SK-N-SH treated with all-trans-retinoic acid at 6 μM for 48 hours (cell line): ENCODE data around the gene CCDC197.

Experiments
- ATAC-seq: fragments of 200-7000 bp; cut with Tn5 transposase; 3 replicates; pipeline ENCODE4 v1.9.1; 2020; ENCODE audit warnings: mild to moderate bottlenecking, moderate library complexity
- ARNTL ChIP-seq: fragments of 450-650 bp; formaldehyde crosslinking; IDR thresholded peaks from 2 replicates; pipeline ENCODE4 v1.5.0; 2020; ENCODE audit warnings: low read depth, mild to moderate bottlenecking, moderate library complexity, borderline replicate concordance
- BACH2 ChIP-seq: fragments of 250-450 bp; sonication (Bioruptor Pico); IDR thresholded peaks from 2 replicates; pipeline ENCODE4 v1.9.0; 2021; ENCODE audit warnings: mild to moderate bottlenecking, borderline replicate concordance
- CSDC2 ChIP-seq: fragments of 250-450 bp; sonication (Bioruptor Pico); IDR thresholded peaks from 2 replicates; pipeline ENCODE4 v1.5.0; 2020; ENCODE audit warnings: mild to moderate bottlenecking, moderate library complexity
- ESRRG ChIP-seq: fragments of 250-450 bp; sonication (Bioruptor Pico); IDR thresholded peaks from 2 replicates; pipeline ENCODE4 v1.6.1; 2021; ENCODE audit warnings: mild to moderate bottlenecking
- GLIS3 ChIP-seq: fragments of 250-450 bp; sonication (Bioruptor Pico); IDR thresholded peaks from 2 replicates; pipeline ENCODE4 v1.5.0; 2020; ENCODE audit warnings: mild to moderate bottlenecking, moderate library complexity
- ISL1 ChIP-seq: fragments of 250-450 bp; sonication (Bioruptor Pico); IDR thresholded peaks from 2 replicates; pipeline ENCODE4 v2.1.2; 2022; ENCODE audit warnings: mild to moderate bottlenecking, moderate library complexity
- OSR1 ChIP-seq: fragments of 250-450 bp; sonication (Bioruptor Pico); IDR thresholded peaks from 2 replicates; pipeline ENCODE4 v1.8.0; 2022; ENCODE audit warnings: moderate library complexity, mild to moderate bottlenecking, inconsistent platforms
- PPARA ChIP-seq: fragments of 250-450 bp; sonication (Bioruptor Pico); IDR thresholded peaks from 2 replicates; pipeline ENCODE4 v1.5.0; 2020; ENCODE audit warnings: mild to moderate bottlenecking, borderline replicate concordance
- RARB ChIP-seq: fragments of 250-450 bp; sonication (Bioruptor Pico); IDR thresholded peaks from 2 replicates; pipeline ENCODE4 v1.8.0; 2021; ENCODE audit warnings: mild to moderate bottlenecking, moderate library complexity
- SNAI2 ChIP-seq: fragments of 250-450 bp; sonication (Bioruptor Pico); IDR thresholded peaks from 2 replicates; pipeline ENCODE4 v1.5.0; 2020; ENCODE audit warnings: mild to moderate bottlenecking, moderate library complexity
- TCF4 ChIP-seq: fragments of 250-450 bp; sonication (Bioruptor Pico); IDR thresholded peaks from 2 replicates; pipeline ENCODE4 v1.8.0; 2021; ENCODE audit warnings: mild to moderate bottlenecking, moderate library complexity, borderline replicate concordance
- TOX ChIP-seq: fragments of 250-450 bp; sonication (Bioruptor Pico); IDR thresholded peaks from 2 replicates; pipeline ENCODE4 v1.8.0; 2021; ENCODE audit warnings: mild to moderate bottlenecking, moderate library complexity, borderline replicate concordance
- ZC3H10 ChIP-seq: fragments of 250-450 bp; sonication (Bioruptor Pico); IDR thresholded peaks from 2 replicates; pipeline ENCODE4 v1.5.1; 2021; ENCODE audit warnings: mild to moderate bottlenecking, moderate library complexity
- ZFP3 ChIP-seq: fragments of 250-450 bp; sonication (Bioruptor Pico); IDR thresholded peaks from 2 replicates; pipeline ENCODE4 v1.5.0; 2020; ENCODE audit warnings: mild to moderate bottlenecking, moderate library complexity
- ZFP30 ChIP-seq: fragments of 450-650 bp; formaldehyde crosslinking; IDR thresholded peaks from 2 replicates; pipeline ENCODE4 v1.5.0; 2022; ENCODE audit warnings: mild to moderate bottlenecking, moderate library complexity
- ZNF565 ChIP-seq: fragments of 450-650 bp; formaldehyde crosslinking; conservative IDR thresholded peaks from 2 replicates; pipeline ENCODE4 v1.5.0; 2020; ENCODE audit warnings: low read depth, mild to moderate bottlenecking, moderate library complexity
- ZNF70 ChIP-seq: fragments of 450-650 bp; formaldehyde crosslinking; IDR thresholded peaks from 2 replicates; pipeline ENCODE4 v1.5.0; 2020; ENCODE audit warnings: mild to moderate bottlenecking, moderate library complexity
- ZNF8 ChIP-seq: fragments of 450-650 bp; formaldehyde crosslinking; IDR thresholded peaks from 2 replicates; pipeline ENCODE4 v1.5.0; 2020; ENCODE audit warnings: mild to moderate bottlenecking, moderate library complexity
- TF ChIP-seq, protein P1 (sequence below): fragments of 250-450 bp; sonication (Bioruptor Pico); IDR thresholded peaks from 2 replicates; pipeline ENCODE4 v1.5.1; 2020; ENCODE audit warnings: low read depth, mild to moderate bottlenecking, moderate library complexity
- TF ChIP-seq, protein P2 (sequence below): fragments of 250-450 bp; sonication (Bioruptor Pico); IDR thresholded peaks from 2 replicates; pipeline ENCODE4 v1.5.0; 2020; ENCODE audit warnings: mild to moderate bottlenecking, moderate library complexity
- TF ChIP-seq, protein P3 (sequence below): fragments of 250-450 bp; sonication (Bioruptor Pico); IDR thresholded peaks from 2 replicates; pipeline ENCODE4 v1.5.1; 2021; ENCODE audit warnings: mild to moderate bottlenecking, moderate library complexity

The CCDC197 gene

DNA sequence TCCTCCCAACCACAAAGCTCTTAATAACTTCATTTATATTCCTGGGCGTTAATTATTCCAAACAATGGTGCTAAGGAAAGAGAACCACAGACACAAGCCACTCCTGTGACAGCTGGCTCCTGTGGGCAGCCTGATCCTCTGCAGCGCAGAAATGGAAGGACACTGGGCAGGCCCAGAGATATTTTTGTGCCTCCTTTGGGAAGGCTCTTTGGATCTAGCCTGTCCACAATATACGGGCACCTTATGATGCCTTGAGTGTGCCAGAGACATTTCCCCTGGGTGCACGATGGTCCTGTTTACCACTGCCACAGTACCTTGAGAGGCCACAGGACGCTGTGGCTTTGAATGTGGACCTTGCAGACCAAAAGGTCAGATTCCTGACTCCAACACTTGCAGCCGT, 22.8 kb upstream of the CCDC197 start:
- ATAC-seq, result no peak
- TF ChIP-seq TCF4, result no peak
- TF ChIP-seq RARB, result no peak

DNA sequence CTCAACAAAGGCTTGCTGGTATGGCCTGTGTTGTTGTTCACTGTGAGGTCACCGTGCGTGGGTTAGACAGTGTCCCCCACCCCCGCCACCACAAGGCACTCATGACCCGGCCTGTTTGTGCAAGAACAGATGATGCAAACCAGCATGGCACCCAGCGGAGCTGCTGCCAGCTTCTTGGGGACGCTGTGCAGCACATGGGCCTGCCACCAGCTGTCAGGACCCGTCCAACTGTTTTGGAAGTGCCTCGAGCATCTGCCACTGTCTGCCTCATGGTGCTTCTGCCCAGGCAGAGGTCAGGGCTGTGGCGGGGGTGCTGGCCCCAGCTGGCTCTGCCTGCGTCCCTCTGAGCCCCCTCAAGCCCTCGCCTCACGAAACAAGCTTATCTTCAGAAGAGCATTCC, 22.3 kb upstream of the CCDC197 start:
- TF ChIP-seq TOX (no peak), ZNF70 (CRISPR knock-in tag) (no peak), OSR1 (CRISPR knock-in tag) (no peak), ZC3H10 (CRISPR knock-in tag) (no peak)
- TF ChIP-seq, protein P1, sequence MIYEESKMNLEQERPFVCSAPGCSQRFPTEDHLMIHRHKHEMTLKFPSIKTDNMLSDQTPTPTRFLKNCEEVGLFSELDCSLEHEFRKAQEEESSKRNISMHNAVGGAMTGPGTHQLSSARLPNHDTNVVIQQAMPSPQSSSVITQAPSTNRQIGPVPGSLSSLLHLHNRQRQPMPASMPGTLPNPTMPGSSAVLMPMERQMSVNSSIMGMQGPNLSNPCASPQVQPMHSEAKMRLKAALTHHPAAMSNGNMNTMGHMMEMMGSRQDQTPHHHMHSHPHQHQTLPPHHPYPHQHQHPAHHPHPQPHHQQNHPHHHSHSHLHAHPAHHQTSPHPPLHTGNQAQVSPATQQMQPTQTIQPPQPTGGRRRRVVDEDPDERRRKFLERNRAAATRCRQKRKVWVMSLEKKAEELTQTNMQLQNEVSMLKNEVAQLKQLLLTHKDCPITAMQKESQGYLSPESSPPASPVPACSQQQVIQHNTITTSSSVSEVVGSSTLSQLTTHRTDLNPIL (CRISPR knock-in tag), result no peak
- ATAC-seq, result no peak

DNA sequence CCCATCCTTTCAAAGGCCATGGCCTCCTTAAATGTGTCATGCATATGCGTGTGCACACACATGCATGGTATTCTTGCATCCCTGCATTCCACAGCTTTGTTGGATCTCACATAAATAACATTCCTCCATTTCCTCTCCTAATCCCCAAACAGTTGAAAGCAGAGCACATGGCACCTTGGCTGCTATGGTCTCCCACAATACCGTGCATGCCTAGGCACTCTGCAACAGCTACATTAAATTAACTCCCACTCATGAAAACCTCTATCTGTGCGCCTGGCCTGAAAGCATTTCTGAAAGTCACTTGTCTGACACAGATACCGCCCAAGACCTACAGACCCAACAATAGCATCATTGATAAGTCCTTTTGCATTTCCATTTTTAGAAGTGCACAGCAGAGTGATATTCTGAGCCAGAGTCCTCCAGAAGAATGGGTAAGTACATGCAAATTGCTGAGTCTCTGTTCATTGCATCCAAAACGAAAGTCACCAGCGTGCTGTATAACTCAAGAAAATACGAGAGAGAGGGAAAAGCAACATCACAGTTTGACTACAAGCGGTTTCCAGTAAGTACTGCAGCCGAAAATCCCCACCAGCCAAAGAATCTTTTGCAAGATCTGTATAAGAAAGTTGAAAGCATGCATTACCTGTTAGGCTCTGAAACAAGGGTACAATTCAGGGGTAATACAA, 21.2 kb upstream of the CCDC197 start:
- ATAC-seq, result no peak
- no peak for TF ChIP-seq ZNF70 (CRISPR knock-in tag)
- no peak for TF ChIP-seq PPARA (CRISPR knock-in tag)
- no peak for TF ChIP-seq SNAI2 (CRISPR knock-in tag)
- no peak for TF ChIP-seq GLIS3 (CRISPR knock-in tag)
- no peak for TF ChIP-seq ZFP3
- TF ChIP-seq, protein P2, sequence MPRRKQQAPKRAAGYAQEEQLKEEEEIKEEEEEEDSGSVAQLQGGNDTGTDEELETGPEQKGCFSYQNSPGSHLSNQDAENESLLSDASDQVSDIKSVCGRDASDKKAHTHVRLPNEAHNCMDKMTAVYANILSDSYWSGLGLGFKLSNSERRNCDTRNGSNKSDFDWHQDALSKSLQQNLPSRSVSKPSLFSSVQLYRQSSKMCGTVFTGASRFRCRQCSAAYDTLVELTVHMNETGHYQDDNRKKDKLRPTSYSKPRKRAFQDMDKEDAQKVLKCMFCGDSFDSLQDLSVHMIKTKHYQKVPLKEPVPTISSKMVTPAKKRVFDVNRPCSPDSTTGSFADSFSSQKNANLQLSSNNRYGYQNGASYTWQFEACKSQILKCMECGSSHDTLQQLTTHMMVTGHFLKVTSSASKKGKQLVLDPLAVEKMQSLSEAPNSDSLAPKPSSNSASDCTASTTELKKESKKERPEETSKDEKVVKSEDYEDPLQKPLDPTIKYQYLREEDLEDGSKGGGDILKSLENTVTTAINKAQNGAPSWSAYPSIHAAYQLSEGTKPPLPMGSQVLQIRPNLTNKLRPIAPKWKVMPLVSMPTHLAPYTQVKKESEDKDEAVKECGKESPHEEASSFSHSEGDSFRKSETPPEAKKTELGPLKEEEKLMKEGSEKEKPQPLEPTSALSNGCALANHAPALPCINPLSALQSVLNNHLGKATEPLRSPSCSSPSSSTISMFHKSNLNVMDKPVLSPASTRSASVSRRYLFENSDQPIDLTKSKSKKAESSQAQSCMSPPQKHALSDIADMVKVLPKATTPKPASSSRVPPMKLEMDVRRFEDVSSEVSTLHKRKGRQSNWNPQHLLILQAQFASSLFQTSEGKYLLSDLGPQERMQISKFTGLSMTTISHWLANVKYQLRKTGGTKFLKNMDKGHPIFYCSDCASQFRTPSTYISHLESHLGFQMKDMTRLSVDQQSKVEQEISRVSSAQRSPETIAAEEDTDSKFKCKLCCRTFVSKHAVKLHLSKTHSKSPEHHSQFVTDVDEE (CRISPR knock-in tag), result no peak
- TF ChIP-seq ZNF565 (CRISPR knock-in tag), result no peak
- TF ChIP-seq TOX, result no peak
- TF ChIP-seq, protein P3, sequence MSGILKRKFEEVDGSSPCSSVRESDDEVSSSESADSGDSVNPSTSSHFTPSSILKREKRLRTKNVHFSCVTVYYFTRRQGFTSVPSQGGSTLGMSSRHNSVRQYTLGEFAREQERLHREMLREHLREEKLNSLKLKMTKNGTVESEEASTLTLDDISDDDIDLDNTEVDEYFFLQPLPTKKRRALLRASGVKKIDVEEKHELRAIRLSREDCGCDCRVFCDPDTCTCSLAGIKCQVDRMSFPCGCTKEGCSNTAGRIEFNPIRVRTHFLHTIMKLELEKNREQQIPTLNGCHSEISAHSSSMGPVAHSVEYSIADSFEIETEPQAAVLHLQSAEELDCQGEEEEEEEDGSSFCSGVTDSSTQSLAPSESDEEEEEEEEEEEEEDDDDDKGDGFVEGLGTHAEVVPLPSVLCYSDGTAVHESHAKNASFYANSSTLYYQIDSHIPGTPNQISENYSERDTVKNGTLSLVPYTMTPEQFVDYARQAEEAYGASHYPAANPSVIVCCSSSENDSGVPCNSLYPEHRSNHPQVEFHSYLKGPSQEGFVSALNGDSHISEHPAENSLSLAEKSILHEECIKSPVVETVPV (CRISPR knock-in tag), result no peak
- TF ChIP-seq ISL1 (CRISPR knock-in tag), result no peak
- TF ChIP-seq ZFP30 (CRISPR knock-in tag), result no peak
- no peak for TF ChIP-seq ZNF8 (CRISPR knock-in tag)
- TF ChIP-seq ESRRG (CRISPR knock-in tag), result no peak
- TF ChIP-seq, protein P1 (CRISPR knock-in tag), result no peak
- no peak for TF ChIP-seq RARB
- TF ChIP-seq ARNTL (CRISPR knock-in tag), result no peak
- TF ChIP-seq BACH2 (CRISPR knock-in tag), result no peak
- TF ChIP-seq, all 23 proteins: peak for 0

DNA sequence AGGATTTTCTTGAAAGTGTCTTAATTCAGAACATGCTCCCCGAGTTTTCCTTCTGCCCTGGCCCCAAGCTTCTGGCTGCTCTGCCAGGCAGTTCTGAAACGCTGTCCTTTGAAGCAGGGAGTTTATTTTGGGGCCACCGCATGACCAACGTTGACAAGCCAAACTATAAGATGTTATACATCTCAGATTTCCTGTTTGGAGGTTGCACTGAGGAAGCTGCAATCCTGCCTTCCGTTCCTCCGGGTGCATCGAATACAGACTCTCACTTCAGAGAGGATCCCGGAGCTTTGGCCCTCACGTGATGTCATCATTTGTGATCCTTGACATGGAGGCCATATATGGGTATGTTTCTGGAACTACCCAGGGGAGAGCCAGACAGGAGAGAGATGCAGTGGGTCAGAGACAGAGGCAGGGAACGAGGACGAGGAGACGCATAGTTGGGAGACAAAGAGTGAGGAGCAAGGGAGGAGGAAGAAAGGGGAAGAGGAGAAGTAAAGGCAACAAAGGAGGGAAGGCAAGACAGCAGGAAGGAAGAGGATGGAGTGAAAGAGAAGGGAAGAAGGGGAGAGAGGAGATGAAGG, 20.5 kb upstream of the CCDC197 start, which contains the start of gene ASB2:
TSS of gene ASB2 (minus strand) at position 94 of the 581 bp plus-strand sequence. CDS start 12,031 bp downstream, outside the sequence.
- no peak for ATAC-seq
- TF ChIP-seq ZC3H10 (CRISPR knock-in tag), result no peak
- no peak for TF ChIP-seq OSR1 (CRISPR knock-in tag)
- no peak for TF ChIP-seq PPARA (CRISPR knock-in tag)
- no peak for TF ChIP-seq ESRRG (CRISPR knock-in tag)
- TF ChIP-seq ARNTL (CRISPR knock-in tag), result no peak
- TF ChIP-seq ZNF8 (CRISPR knock-in tag), result no peak
- TF ChIP-seq SNAI2 (CRISPR knock-in tag), result no peak
- TF ChIP-seq, protein P3 (CRISPR knock-in tag), result no peak
- TF ChIP-seq, protein P1 (CRISPR knock-in tag), result no peak
- TF ChIP-seq ZNF565 (CRISPR knock-in tag), result no peak
- no peak for TF ChIP-seq TOX
- TF ChIP-seq, protein P2 (CRISPR knock-in tag), result no peak
- no peak for TF ChIP-seq CSDC2 (CRISPR knock-in tag)
- no peak for TF ChIP-seq BACH2 (CRISPR knock-in tag)
